HG02678 (cell line): ENCODE results near the gene NECTIN1.

ENCODE experiments used
- ATAC-seq: cut with Tn5 transposase; IDR thresholded peaks from one replicate; pipeline ENCODE4 v1.9.1; 2021; ENCODE audit warnings: mild to moderate bottlenecking, moderate library complexity; ENCODE audit not compliant: unreplicated experiment

The NECTIN1 gene

GRCh38 chr11:119728651-119729580 is at the start of gene NECTIN1:
Gene NECTIN1 (minus strand): TSS chr11:119729200. CDS start chr11:119728553, 647 bp downstream.
- peak; percentile 80 for ATAC-seq

DNA sequence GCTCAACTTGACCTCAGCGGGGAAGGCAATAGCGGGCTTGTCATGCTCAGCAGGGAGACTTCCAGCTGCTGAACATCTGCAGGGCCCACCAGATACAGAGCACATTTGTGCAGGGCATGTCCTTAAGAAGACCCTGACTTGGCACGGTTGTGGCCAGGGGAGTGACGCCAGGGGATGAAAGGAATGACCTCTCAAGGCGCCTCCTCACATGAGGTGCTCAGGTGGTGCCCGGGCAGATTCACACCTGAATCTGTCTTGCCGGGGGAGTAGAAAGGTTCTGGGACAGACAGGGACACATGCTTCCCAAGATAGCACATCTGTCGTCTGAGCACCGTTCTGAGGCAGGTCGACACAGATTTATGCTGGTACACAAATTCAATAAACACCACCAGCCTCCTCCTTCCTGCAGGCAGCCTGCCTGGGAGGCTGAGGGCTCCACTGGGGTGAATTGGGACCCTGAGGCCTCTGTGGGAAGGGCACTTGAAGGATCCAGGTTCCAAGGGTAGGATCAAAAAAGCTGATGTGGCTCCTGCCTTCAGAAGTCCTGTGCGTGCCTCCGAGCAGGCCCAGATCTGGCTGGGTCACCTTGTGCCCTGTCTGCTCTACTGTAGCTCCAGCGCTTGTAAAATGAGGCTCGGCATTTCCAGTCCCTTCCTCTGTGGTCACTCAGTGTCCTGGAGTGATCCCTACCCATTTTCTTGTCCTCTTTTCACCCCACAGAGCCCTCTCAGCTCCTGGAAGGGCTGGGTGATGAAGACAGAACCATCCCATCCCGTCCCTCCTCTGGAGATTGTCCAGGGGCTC is 49.6 kb upstream of the NECTIN1 start:
- ATAC-seq: no peak

GRCh38 chr11:119777940-119778339 is 48.9 kb upstream of the NECTIN1 start:
- no peak for ATAC-seq

GRCh38 chr11:119776651-119777050 is 47.7 kb upstream of the NECTIN1 start:
- no peak for ATAC-seq

GRCh38 chr11:119776031-119776636 is 47.1 kb upstream of the NECTIN1 start:
- ATAC-seq: no peak

GRCh38 chr11:119774172-119774763 is 45.3 kb upstream of the NECTIN1 start:
- ATAC-seq: no peak

DNA sequence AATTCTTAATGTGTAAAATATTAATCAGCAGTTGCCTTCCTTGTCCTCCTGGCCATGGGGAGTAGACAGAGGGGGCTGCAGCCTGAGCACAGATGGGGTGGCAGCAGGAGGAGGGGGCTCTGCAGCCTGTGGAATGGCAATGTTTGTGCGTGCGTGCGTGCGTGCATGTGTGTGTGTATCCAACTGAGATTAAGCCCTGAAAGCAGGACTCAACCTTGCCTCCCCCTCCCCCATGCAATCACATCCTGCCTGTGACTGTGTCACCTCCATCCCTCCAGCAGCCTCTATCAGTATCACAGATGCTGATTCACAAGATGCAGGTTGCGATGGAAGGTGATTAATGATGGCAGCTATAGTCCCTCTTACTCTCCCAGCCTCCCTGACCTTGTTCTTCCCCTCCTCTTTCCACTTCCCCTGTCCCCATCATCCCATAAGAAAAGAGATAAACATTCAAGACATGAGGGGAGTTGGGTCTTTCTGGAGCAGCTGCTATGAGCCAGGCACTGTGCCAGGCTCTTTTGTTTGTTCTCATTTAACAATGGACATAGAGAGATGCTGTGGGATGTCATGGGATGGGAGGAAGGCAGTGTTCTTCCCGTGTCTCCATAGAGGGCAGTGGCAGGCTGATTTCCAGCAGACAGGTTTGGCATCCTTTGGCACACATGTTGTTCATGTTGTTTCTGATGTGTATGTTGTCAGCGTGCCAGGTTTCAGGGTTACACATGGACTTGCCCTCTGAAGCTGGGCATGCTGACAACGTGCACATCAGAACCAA is 43.8 kb upstream of the NECTIN1 start:
- ATAC-seq: no peak

- ATAC-seq: no peak
Measured at GRCh38 chr11:119772076-119772475, 43.1 kb upstream of the NECTIN1 start.

DNA sequence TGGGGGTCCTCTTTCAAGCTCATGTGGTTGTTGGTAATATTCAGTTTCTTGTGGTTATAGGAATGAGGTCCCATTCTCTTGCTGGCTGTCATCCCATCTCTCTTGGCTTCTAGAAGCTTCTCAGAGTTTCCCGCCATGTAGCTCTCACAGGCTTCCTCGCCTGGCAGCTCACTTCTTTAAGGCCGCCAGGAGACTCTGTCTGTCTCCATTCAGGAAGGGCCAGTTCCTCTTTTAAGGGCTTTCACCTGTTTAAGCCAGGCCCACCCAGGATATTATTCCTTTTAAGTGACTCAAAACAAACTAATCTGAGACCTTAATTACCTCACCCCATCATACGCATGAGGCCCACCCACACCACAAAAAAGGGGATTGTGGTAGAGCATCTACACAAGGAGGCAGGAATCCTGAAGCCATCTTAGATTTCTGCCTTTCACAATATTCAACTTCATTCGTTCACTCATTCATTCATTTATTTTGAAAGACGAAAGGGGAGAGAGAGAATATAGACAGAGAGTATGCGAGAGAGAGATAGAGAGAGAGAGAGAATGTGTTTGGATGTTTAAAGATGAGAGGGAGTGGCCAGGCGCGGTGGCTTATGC is 42.3 kb upstream of the NECTIN1 start:
- no peak for ATAC-seq

DNA sequence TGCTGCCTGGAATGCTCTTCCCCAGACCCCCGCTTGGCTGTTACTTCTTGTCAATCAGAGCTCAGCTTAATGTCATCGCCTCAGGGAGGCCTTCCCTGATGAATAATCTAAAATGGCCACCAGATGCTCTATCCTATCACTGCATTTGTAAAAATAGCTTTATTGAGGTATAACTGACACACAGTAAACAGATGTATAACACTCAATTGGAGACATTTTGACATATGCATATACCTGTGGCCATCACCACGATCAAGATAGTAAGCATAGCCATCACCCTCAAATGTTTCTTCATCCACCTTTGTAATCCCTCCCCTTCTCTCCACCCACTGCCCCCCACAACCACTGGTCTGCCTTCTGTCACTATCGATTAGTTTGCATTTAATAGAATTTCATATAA is 36.6 kb upstream of the NECTIN1 start:
- no peak for ATAC-seq

DNA sequence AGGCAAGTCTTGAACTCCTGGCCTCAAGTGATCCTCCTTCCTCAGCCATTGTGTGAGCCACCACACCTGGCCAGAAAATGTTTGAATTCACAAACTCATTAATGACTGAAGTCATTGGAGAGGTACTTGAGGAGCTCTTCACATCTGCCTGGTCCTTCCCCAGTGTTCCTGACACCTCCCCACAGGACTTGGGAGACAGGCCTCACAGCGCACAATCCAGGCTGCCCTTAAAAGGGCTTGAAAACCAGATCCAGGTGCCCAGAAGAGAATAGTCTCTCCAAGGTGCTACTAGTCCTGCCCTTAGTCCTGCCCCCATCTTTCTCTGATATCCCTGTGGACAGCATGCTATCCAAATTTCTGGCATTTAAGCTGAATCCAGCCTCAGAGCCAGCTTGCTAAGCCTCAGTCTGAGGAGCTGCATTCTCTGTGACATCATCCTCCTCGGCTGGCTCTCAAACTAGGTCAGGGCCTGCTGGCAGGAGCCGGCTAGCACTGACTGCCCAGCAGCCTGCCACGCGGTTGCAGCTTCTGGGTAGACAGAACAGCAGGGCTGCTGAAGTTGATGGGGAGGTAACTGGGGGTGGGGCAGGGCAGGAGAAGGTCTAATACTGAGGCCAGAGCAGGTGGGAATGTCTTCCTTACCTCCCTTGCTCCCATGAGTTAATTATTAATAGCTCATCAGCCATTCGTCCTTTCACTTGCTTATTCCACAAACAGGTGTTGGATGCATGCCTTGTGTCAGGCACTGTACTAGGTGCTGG is 35.3 kb upstream of the NECTIN1 start:
- ATAC-seq: no peak

DNA sequence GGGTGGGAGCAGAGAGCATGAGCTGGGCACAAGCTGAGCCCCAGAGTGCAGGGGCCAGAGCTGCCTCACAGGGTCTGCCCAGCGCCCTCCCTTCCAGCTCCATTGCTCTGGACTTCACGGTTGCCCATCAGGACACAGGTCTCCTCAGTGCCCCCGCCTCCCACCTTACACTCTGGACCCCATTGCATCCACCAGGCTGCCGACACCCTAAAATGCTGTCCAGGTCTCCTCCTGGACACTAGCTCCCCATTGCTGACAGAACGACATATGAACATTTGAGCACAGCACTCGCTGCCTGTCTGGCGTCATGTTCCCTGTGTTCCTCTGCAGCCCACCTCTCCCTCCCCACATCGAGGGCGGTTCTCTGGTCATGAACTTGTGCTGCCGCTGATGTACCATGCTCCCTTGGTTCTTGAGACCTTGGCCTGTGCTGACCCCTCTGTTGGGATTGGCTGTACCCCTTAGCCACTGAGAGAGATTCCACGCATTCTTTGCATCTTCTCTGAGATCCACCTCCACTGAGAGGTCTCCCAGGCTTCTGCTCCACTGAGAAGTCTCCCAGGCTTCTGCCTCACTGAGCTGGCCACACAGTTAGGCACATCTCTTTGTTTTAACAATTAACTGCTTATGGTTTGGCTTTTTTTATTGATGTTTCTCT is 34.2 kb upstream of the NECTIN1 start:
- no peak for ATAC-seq

GRCh38 chr11:119759747-119760412 is 30.9 kb upstream of the NECTIN1 start:
- ATAC-seq: no peak

DNA sequence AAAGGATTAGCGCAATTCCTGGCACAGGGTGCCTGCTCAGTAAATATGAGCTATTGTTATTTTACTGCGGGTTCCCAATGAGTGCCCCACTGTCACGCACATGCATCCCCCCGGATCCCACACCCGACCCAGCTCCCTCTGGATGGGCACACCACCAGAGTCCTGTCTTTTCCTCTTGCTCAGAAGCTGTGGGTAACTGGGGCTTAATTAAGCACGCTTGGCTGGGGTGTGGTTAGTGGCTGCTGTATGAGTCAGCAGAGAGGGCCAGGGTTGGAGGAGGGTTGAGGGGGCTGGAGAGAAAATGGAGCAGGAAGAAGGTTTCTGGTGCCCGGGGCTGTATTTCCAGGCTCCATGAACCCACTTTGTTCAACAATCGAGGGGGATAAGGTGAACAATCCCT is 30.3 kb upstream of the NECTIN1 start:
- no peak for ATAC-seq

- ATAC-seq: no peak
Measured at GRCh38 chr11:119758291-119758690, 29.3 kb upstream of the NECTIN1 start.

DNA sequence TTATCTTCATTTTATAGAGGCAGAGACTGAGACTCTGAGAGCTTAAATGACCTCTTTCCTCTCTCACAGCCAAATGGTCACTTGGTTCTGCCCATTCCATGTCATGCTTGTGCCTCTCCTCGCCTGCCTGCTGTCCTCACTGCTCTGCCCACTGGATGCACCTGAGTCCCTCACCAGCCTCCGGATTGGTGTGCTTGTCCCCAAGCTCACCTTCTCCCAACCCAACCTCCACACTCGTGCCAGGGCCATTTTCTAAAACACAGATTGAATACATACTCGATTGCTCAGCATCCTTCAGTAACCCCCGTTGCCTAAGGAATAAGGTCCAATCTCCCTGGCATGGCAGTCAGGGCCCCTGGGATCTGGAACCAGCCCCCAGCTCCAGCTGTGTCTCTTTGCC is 28.4 kb upstream of the NECTIN1 start:
- ATAC-seq: no peak

- no peak for ATAC-seq
Measured at GRCh38 chr11:119756169-119756865, 27.3 kb upstream of the NECTIN1 start.
